Liver (tissue), 3 donors: Measurements from ENCODE around the gene GNPNAT1.

Source experiments
- SP1 ChIP-seq: IDR thresholded peaks from 2 replicates; pipeline ENCODE4 v1.6.1; 2018; ENCODE audit warnings: antibody characterized with exemption, mild to moderate bottlenecking
- TF ChIP-seq, protein P1 (sequence below): fragments of 150-350 bp; IDR thresholded peaks from 2 replicates; pipeline ENCODE4 v1.5.1; 2017; ENCODE audit warnings: improper control_type of control experiment, low read depth, low read length; ENCODE audit not compliant: missing input control
- TF ChIP-seq, protein P2 (sequence below): IDR thresholded peaks from 2 replicates; pipeline ENCODE4 v1.6.1; 2016; ENCODE audit warnings: antibody characterized with exemption
- donor health status: healthy.
- donor health status: healthy.

DNA sequence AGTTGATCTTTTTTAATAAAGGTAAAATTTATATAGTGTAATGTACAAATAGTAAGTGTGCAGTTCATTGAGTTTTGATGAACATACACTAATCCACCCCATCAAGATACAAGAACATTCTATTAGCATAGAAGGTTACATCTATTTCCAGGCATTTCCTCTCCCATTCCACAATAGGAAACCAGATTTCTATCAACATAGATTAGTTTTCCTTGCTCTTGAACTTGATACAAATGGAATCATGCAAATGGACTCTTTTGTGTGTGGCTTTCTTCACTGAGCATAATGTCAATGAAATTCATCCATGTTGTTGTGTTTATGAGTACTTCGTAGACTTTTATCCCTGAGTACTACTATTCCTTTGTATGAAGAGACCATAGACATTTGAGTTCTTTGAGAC, 50.7 kb downstream of the GNPNAT1 start:
- TF ChIP-seq, protein P1, sequence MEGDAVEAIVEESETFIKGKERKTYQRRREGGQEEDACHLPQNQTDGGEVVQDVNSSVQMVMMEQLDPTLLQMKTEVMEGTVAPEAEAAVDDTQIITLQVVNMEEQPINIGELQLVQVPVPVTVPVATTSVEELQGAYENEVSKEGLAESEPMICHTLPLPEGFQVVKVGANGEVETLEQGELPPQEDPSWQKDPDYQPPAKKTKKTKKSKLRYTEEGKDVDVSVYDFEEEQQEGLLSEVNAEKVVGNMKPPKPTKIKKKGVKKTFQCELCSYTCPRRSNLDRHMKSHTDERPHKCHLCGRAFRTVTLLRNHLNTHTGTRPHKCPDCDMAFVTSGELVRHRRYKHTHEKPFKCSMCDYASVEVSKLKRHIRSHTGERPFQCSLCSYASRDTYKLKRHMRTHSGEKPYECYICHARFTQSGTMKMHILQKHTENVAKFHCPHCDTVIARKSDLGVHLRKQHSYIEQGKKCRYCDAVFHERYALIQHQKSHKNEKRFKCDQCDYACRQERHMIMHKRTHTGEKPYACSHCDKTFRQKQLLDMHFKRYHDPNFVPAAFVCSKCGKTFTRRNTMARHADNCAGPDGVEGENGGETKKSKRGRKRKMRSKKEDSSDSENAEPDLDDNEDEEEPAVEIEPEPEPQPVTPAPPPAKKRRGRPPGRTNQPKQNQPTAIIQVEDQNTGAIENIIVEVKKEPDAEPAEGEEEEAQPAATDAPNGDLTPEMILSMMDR: no peak
- TF ChIP-seq SP1: no peak
- TF ChIP-seq, protein P2, sequence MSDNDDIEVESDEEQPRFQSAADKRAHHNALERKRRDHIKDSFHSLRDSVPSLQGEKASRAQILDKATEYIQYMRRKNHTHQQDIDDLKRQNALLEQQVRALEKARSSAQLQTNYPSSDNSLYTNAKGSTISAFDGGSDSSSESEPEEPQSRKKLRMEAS: no peak
